WI38 (cell line): ENCODE results near the gene MAP1A.
"Not testable (repeated sequence)": the region's sequence is repeated elsewhere in the genome, so short reads cannot be mapped to it uniquely, and the experiment has no call there.

Source experiments
- H3K4me3 ChIP-seq: 2 replicates; pipeline ENCODE4 v1.5.1; 2011; ENCODE audit warnings: low read depth, mild to moderate bottlenecking, control low read depth, low read length
- CTCF ChIP-seq: IDR thresholded peaks from 2 replicates; pipeline ENCODE4 v1.5.1; 2012; ENCODE audit warnings: low read depth, mild to moderate bottlenecking, control low read depth, low read length

MAP1A gene

GRCh38 chr15:43529587-43530345 is 12.4 kb downstream of the MAP1A start:
- no peak for TF ChIP-seq CTCF
- no peak overlapping the region for H3K4me3 ChIP-seq

- H3K4me3 ChIP-seq = no peak overlapping the region
- TF ChIP-seq CTCF = no peak
These were observed 13.7 kb downstream of the MAP1A start for GRCh38 chr15:43531018-43531670.

GRCh38 chr15:43532826-43533225 is 15.4 kb downstream of the MAP1A start:
- not testable (repeated sequence) for H3K4me3 ChIP-seq

- no peak for TF ChIP-seq CTCF
- H3K4me3 ChIP-seq = no peak overlapping the region
These were observed 17.5 kb downstream of the MAP1A start for GRCh38 chr15:43534897-43535296.

- no peak overlapping the region for H3K4me3 ChIP-seq
- no peak for TF ChIP-seq CTCF
These were observed 20.7 kb downstream of the MAP1A start for GRCh38 chr15:43538091-43538490.

- no peak for TF ChIP-seq CTCF
These were observed 24.4 kb downstream of the MAP1A start for GRCh38 chr15:43541785-43542184.

GRCh38 chr15:43544266-43544665 is 26.9 kb downstream of the MAP1A start:
- no peak for TF ChIP-seq CTCF
- no peak overlapping the region for H3K4me3 ChIP-seq

More at GRCh38 chr15:43541785-43542184, 24.4 kb downstream of the MAP1A start:
- no peak overlapping the region for H3K4me3 ChIP-seq
